ENCODE results near the gene ARHGEF17.

The ARHGEF17 gene

DNA sequence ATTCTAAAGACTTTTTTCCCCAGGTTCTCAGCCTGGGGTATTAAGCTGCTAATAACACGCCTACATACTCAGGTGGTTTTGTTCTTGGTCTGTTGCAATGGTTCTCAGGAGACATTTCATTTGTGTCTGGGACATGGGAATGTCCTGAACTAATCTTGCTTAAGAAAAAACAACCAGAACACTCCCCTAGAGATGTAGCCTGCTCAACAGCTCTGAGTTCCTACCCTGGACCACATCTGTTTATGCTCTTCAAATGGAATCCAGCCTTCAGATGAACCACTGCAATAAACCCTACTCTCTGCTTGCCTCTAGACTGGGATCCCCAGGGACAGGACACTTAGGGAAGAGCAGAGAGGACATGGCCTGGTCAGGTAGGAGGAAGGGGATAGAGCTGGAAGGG lies 98.1 kb downstream of the ARHGEF17 start:
- DNase-seq (ENCODE audit: low spot score) = no peak

DNA sequence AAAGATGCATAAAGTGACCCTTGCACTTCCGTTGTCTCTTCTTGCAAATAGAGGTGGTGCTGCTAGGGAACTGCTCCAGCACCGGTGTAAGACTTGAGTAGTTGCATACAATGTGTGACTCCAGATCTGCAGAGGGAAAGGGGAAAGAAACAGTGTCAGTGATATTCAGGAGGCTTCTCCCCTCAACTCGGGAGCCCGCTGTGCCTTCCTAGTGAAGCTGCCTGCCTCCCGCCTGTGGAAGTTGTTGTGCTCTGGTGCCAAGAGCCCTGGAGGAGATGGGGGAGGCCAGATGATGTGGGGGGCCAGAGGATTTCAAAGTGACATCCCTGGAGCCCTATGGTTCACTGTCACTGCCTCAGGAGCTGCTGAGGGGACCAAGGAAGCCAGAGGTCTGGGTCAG lies 98.5 kb downstream of the ARHGEF17 start:
- DNase-seq (ENCODE audit: low spot score) = no peak

DNA sequence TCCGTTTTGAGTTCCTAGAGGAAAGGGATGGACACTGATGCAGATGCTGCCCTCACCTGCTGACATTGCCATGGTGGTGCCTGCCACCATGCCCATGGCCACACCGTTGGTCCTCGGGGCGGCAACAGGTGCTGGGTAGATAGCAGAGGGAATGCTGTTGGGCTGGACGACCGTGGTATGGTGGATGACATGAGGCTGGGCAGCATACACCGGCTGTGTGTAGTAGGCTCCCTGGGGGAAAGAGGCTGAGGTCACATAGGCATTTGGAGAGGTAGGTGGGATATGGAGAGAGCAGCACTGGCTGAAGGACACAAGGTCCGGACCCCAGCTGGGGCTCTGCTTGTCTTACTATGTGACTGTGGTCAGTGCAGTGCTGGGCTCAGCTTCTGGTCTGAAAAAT lies 101.4 kb downstream of the ARHGEF17 start:
- DNase-seq (ENCODE audit: low spot score) = no peak

DNA sequence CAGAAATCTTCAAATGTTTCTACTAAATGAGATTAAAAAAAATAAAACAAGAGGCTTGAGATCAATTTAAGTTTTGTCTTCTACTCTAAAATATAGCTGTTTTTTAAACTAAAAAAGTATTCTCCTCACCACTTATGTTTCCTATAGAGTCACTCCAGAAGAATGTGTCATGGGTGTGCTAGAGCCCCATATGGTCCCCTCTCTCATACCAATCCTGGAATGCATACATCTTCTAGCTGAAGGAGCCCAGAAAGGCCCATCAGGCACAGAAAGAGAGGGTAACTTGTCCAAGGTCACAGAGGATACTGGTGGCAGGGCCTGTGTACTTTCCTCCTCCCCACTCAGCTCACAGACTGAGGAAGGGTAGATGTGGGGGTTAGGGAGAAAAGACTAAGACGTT lies 102.6 kb downstream of the ARHGEF17 start:
- no peak for DNase-seq (ENCODE audit: low spot score)

GRCh38 chr11:73411031-73411430 lies 103.0 kb downstream of the ARHGEF17 start:
- no peak for DNase-seq (ENCODE audit: low spot score)

DNA sequence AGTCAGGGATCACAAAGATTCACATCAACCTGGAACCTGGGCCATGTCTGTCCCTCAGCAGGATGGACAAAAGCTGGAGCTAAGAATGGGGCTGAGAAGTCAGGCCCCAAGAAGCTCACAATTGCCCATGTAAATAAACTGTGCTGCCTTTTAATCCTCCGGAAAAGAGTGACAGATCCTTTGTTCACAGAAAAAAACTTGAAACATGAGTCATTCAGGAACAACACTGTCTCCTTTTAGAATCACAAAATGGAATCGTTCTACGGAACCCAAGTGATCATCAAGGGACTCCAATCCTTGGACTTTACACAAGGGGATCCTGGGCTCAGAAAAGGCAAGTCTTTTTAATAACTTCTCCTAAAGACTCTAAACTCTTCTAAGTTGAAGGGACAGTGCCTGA lies 104.2 kb downstream of the ARHGEF17 start:
- DNase-seq (ENCODE audit: low spot score) = no peak

DNA sequence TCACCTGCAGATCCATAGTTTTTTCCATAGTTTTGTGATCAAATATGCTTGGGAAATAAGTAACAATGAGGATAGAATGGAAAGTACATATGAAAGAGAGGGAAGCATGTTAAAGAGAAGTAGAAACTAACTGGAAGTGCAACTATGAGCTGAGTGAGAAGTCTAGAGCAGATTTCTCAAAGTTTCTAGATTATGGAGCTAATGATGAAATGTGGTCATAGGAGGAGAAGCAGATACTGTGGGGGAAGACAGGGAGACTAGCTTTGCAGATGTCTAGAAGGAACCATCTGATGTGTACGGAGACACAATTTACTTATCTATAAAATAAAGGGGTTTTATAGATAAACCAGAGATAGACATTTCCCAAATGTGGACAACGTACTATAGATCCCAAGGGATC lies 105.2 kb downstream of the ARHGEF17 start:
- no peak for DNase-seq (ENCODE audit: low spot score)

- peak; percentile 14 for DNase-seq (ENCODE audit: low spot score)
These were observed 107.0 kb downstream of the ARHGEF17 start for GRCh38 chr11:73414977-73415651.

- no peak for DNase-seq (ENCODE audit: low spot score)
These were observed 108.0 kb downstream of the ARHGEF17 start for GRCh38 chr11:73415854-73416615.

GRCh38 chr11:73416786-73417185 lies 108.7 kb downstream of the ARHGEF17 start:
- DNase-seq (ENCODE audit: low spot score) = no peak

All from activated CD4-positive, alpha-beta T cell treated with anti-CD3 and anti-CD28 coated beads, Interleukin-2, Interleukin-4, amounts not matched to agents 100 ng/mL and 50 ng/mL, durations not matched to agents 16 hours and 8 hours (primary cell).